ENCODE data around the gene SDK2.

The SDK2 gene

DNA sequence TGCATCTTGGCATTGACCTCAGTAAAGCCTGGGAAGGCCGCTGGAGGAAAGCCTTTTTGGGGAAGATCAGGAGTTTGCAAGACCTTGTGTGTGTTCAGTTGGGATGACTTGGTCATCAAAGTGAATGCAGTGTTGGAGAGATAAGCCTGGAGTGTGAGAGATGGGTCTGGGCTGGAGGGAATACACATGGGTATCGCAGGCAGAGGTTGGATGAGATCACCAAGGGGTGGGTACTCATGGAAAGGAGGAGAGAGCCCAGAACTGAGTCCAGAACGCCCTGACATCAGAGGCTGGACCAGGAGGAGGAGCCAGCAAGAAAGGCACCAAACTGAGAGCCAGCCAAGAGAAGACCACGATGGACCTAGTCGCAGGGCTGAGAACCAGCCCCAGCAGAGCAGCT is 35.2 kb downstream of the SDK2 start:
- DNase-seq = no peak

DNA sequence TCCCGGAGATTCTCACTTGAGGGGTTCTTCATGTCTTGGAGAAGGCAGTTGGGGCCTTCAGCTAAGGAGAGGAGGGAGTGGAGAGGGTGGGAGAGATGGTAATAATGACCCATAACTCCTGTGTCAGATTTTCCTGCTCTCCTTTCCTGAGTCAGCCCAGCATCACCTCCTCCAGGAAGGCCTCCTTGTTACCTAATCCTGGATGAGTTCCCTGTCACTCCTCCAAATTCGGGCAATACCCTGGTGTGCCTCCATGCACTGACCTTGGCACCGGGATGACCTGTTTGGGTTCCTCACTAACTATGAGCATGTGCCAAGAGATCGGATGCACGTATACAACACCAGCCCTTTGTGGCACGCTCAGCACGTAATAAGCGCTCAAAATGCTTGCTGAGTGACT is 38.8 kb downstream of the SDK2 start:
- no peak for DNase-seq

GRCh38 chr17:73604476-73604875 is 39.8 kb downstream of the SDK2 start:
- DNase-seq = no peak

GRCh38 chr17:73603971-73604370 is 40.3 kb downstream of the SDK2 start:
- no peak for DNase-seq

- no peak for DNase-seq
Observed at GRCh38 chr17:73600103-73600871, 44.0 kb downstream of the SDK2 start.

GRCh38 chr17:73599599-73599998 is 44.6 kb downstream of the SDK2 start:
- DNase-seq = no peak

DNA sequence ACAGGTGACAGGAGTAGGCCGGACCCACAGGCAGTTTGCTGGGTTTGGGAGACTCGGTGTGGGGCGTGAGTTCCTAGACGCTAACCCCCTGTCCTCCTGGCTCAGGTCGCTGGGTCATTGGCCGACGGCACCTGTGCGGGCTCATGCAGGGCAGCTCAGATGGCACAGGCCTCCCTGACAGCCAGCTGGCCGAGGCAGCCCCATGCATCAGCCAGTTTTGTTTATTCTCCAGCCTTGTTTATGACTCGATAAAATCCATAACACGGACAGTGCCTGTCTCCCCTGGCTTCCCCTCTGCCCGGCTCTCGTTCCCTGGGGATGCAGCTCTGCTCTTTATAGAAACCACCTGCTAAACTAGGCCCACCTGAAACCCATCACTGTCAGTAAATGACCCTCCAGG is 46.0 kb downstream of the SDK2 start:
- DNase-seq = no peak

GRCh38 chr17:73595931-73596330 is 48.3 kb downstream of the SDK2 start:
- no peak for DNase-seq

GRCh38 chr17:73595479-73595878 is 48.8 kb downstream of the SDK2 start:
- DNase-seq = peak; percentile 11

DNA sequence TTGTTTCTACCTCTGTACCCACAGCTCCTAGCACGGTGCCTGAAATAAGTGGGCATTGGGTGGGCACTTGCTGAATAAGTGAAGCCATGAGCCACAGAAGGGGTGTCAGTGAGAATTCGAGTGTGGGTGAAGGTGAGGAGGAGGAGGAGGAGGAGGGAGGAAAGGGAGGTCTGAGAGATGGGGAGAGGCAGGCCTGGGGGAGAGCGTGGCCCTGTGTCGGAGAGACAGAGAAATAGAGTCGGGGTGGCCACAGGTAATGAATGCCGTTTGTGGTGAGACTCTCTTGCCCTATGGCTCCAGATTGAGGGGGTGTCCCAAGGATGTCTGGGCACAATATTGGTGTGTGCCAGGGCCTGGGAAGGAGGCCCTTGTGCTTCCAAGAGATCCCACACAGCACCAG is 49.2 kb downstream of the SDK2 start:
- DNase-seq = no peak

GRCh38 chr17:73594598-73594997 is 49.6 kb downstream of the SDK2 start:
- no peak for DNase-seq

GRCh38 chr17:73594025-73594424 is 50.2 kb downstream of the SDK2 start:
- no peak for DNase-seq

DNA sequence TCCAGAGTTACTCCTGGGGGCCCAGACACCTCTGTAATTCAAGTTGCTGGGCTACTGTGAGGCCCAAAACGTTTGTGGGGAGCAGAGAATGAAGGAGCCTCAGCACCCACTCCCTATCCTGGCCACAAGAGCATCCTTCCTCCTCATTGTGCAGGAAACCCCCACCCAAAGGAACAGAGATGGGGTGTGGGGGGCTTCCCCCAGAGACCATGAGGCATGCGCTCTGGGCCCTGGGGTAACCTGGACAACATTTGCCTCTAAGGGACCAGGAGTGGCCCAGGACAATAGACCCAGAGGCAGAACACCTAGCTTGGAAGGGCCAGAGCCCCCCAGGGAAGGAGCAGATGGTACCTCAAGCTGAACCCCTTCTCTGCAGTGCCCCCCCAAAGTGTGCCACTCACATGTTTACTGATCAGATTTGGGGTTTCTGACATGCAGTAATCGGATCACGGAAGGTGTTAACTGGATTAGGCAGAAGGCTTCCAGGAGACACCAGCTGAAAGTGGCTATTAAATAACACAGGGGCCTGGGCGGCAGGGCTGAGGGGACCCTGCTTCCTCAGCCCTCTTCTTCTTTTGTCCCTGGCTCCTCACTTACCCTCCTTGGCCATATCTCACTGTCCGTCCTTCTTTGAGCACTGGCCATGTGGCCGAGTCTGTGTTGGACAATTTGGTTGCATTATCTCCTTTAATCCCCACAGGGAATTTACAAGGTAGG is 50.8 kb downstream of the SDK2 start:
- no peak for DNase-seq

GRCh38 chr17:73592501-73592961 is 51.7 kb downstream of the SDK2 start:
- DNase-seq = peak; percentile 21

GRCh38 chr17:73592079-73592415 is 52.2 kb downstream of the SDK2 start:
- no peak for DNase-seq

DNA sequence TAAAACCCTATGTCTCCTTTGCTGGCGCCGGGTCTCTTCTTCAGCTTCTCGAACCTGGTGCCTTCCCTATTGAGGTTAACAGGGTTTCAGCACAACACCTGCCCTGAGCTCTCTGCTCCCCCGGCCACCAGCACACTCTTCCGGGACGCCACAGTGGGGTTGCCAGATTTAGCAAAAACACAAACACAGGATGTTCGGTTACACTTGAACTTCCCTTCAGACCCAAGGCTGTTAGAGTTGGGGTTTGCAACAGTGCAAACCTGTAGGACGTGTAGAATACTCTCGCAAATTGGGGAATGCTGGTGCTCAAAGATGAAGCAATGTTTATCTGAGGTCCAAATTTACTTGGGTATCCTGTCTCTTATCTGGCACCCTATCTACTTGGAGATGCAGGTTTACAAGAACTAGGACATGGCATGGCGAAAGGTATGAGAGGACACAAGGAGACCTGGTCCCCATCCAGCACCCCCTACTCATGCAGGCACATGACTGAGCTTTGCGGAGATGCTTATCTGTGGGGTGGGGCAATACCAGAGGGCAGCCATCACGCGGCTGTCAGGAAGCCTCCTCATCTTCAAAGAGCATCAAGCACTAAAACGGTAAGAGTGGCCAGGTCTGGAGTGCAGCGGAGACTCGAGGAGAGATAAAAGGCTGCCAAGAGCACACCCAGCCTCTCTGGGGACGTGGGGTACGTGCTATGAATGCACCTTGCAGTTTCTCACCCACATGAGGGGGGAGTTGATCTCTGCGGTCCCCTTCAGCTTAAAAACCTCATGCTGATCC is 52.8 kb downstream of the SDK2 start:
- DNase-seq = peak; percentile 14

GRCh38 chr17:73589363-73589980 is 54.8 kb downstream of the SDK2 start:
- DNase-seq = no peak

DNA sequence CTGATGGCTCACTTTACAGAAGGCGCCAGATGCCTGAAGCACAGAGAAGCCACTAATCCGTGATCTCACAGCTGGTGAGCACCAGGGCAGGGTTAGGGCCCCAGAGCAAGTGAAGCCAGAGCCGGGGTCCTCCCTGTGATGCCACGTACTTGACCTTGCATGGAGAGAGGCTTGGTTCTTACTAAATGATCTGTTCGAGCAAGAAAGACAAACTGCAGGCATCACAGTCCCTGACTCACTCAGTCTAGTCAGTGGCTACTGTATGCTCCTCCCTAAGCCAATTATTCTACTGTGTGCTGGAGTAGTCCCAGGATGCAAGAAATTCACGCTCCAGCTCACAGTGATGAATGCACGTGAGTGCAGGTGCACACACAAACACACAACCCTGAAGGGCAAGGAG is 55.4 kb downstream of the SDK2 start:
- DNase-seq = no peak

GRCh38 chr17:73588301-73588846 is 55.9 kb downstream of the SDK2 start:
- no peak for DNase-seq

GRCh38 chr17:73586921-73587602 is 57.2 kb downstream of the SDK2 start:
- no peak for DNase-seq

DNA sequence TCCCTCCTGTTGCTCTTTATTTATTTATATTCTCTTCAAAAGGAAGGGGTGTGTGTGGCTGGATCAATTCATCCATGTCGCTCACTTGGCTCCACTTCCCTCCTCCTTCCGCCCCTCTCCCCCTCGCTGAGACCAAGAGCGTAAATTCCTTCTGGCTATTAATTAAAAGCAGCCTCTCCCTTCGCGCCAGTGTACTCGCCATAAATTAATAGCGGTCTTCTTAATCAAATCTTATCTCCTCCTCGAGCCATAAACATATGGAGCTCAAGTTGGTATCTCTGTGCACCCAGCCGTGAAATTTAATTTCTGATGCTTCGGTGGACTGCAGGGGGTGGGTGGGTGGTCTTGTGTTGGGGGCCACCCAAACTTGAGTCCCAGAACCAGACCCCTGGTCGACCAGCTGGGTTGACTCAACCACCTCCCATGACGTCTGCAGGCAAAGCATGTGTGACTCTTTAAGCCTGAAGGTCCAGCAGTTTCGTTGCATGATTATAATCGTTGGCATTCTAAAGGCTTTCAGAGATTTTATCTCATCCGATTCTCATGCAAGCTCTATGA is 57.9 kb downstream of the SDK2 start:
- DNase-seq = no peak

- DNase-seq = no peak
Observed at GRCh38 chr17:73585583-73585982, 58.7 kb downstream of the SDK2 start.

Measured in stimulated activated CD4-positive, alpha-beta T cell treated with anti-CD3 and anti-CD28 coated beads, Interleukin-4, amount 100 ng/mL, for 1 hour (primary cell).